Gastrocnemius medialis (tissue), 4 donors: Measurements from ENCODE around the gene TMEM8B.

ENCODE experiments used
- CTCF ChIP-seq, 5 experiments: fragments of 450-650 bp in 3 of 5; fragments of 200-600 bp in 2 of 5; sonication (generic) in 2 of 5; IDR thresholded peaks in 4 of 5; conservative IDR thresholded peaks in 1 of 5; 1 replicate in 4 of 5; 2 replicates in 1 of 5; pipeline ENCODE4 v1.5.1; 2016 to 2019; ENCODE audit warnings: antibody characterized with exemption in 5 of 5, mild to moderate bottlenecking in 3 of 5, moderate library complexity in 3 of 5
- POLR2A ChIP-seq, 2 donors: fragments of 450-650 bp; IDR thresholded peaks; one replicate each; pipeline ENCODE4 v1.6.1; 2017; ENCODE audit warnings: antibody characterized with exemption in 2 of 2, mild to moderate bottlenecking in 2 of 2, moderate library complexity in 2 of 2

GRCh38 chr9:35908504-35909125 is 79.6 kb downstream of the TMEM8B start:
- no peak for TF ChIP-seq CTCF (IDR thresholded peaks at IDR 0.05 in 4 of 5, conservative IDR thresholded peaks at IDR 0.05 in 1 of 5)
- no peak for TF ChIP-seq POLR2A (IDR thresholded peaks at IDR 0.05)
